Left kidney (tissue), 2 donors: ENCODE measurements around the gene HOXA6. TPM values are rescaled to one million over a fixed set of nuclear protein-coding genes. Genes with fewer than 3 reads are reported as not detected.

Experiments
- DNase-seq: peaks from one replicate; pipeline ENCODE4 v3.0.0-alpha.2; 2013
- polyA plus RNA-seq: library from polyadenylated mRNA; unstranded; fragments of 120-200 nt; gene quantifications from one replicate; pipeline ENCODE4 v1.2.1, GENCODE V29; 2013; ENCODE audit not compliant: insufficient read length

HOXA6 gene
- polyA plus RNA-seq, 1 donor = 26.5 TPM

- peak; percentile 83 for DNase-seq
Observed at GRCh38 chr7:27140126-27140857, 7.3 kb downstream of the HOXA6 start.

- no peak for DNase-seq
Observed at GRCh38 chr7:27139334-27140125, 8.0 kb downstream of the HOXA6 start.

GRCh38 chr7:27138985-27139333 lies 8.6 kb downstream of the HOXA6 start:
- no peak for DNase-seq

- DNase-seq = no peak
Observed at GRCh38 chr7:27138472-27138871, 9.1 kb downstream of the HOXA6 start.

GRCh38 chr7:27137640-27138315 lies 9.8 kb downstream of the HOXA6 start:
- DNase-seq = no peak

GRCh38 chr7:27134392-27134791 lies 13.2 kb downstream of the HOXA6 start:
- DNase-seq = no peak

GRCh38 chr7:27133409-27134231 lies 14.0 kb downstream of the HOXA6 start:
- DNase-seq = no peak

- DNase-seq = no peak
Observed at GRCh38 chr7:27132978-27133377, 14.6 kb downstream of the HOXA6 start.

GRCh38 chr7:27132214-27132613 lies 15.4 kb downstream of the HOXA6 start:
- no peak for DNase-seq

- no peak for DNase-seq
Observed at GRCh38 chr7:27131390-27131819, 16.2 kb downstream of the HOXA6 start.

GRCh38 chr7:27130540-27131389 lies 16.8 kb downstream of the HOXA6 start, which contains the start of gene HOXA4:
Gene HOXA4 (minus strand): TSS chr7:27130757. CDS start chr7:27130733, 24 bp downstream.
- no peak for DNase-seq

GRCh38 chr7:27129729-27130539 lies 17.6 kb downstream of the HOXA6 start:
- no peak for DNase-seq

- no peak for DNase-seq
Observed at GRCh38 chr7:27128776-27129728, 18.5 kb downstream of the HOXA6 start.

- no peak for DNase-seq
Observed at GRCh38 chr7:27128034-27128433, 19.5 kb downstream of the HOXA6 start.

GRCh38 chr7:27126596-27127327 lies 20.8 kb downstream of the HOXA6 start:
- no peak for DNase-seq

GRCh38 chr7:27125986-27126394 lies 21.6 kb downstream of the HOXA6 start:
- DNase-seq = no peak

- DNase-seq = no peak
Observed at GRCh38 chr7:27124902-27125689, 22.5 kb downstream of the HOXA6 start.
